ENCODE data around the gene GTF3C2. TPM values are rescaled to one million over a fixed set of nuclear protein-coding genes. Genes with fewer than 3 reads are reported as not detected.

Gene GTF3C2
- total RNA-seq, 1 donor from 2014 or later = 109 TPM

- no peak for DNase-seq (ENCODE audit: low spot score)
Measured at GRCh38 chr2:27296481-27296880, 60.1 kb downstream of the GTF3C2 start.

- no peak for DNase-seq (ENCODE audit: low spot score)
Measured at GRCh38 chr2:27294928-27295327, 61.6 kb downstream of the GTF3C2 start.

- DNase-seq (ENCODE audit: low spot score) = no peak
Measured at GRCh38 chr2:27291865-27292264, 64.7 kb downstream of the GTF3C2 start.

GRCh38 chr2:27290549-27290948 lies 66.0 kb downstream of the GTF3C2 start:
- DNase-seq (ENCODE audit: low spot score) = no peak

GRCh38 chr2:27288610-27289009 lies 68.0 kb downstream of the GTF3C2 start:
- no peak for DNase-seq (ENCODE audit: low spot score)

- no peak for DNase-seq (ENCODE audit: low spot score)
Measured at GRCh38 chr2:27285481-27285880, 71.1 kb downstream of the GTF3C2 start.

- no peak for DNase-seq (ENCODE audit: low spot score)
Measured at GRCh38 chr2:27284996-27285395, 71.6 kb downstream of the GTF3C2 start.

GRCh38 chr2:27282892-27283291 lies 73.7 kb downstream of the GTF3C2 start:
- DNase-seq (ENCODE audit: low spot score) = no peak

- DNase-seq (ENCODE audit: low spot score) = no peak
Measured at GRCh38 chr2:27281855-27282559, 74.6 kb downstream of the GTF3C2 start, which contains the start of gene TRIM54. Gene TRIM54, plus strand, starts transcription at chr2:27282429. Its CDS starts 303 bp downstream, at chr2:27282732.

- no peak for DNase-seq (ENCODE audit: low spot score)
Measured at GRCh38 chr2:27281442-27281841, 75.1 kb downstream of the GTF3C2 start.

GRCh38 chr2:27280826-27281225 lies 75.7 kb downstream of the GTF3C2 start:
- DNase-seq (ENCODE audit: low spot score) = no peak

- no peak for DNase-seq (ENCODE audit: low spot score)
Measured at GRCh38 chr2:27278010-27278409, 78.6 kb downstream of the GTF3C2 start.

Other genes starting within 250 kb of the GTF3C2 start
- 1.9 TPM for gene CGREF1, start 237.6 kb downstream of the GTF3C2 start, total RNA-seq
- 0.78 TPM for gene ABHD1, start 232.9 kb downstream of the GTF3C2 start, total RNA-seq
- gene PREB, start 222.1 kb downstream of the GTF3C2 start, total RNA-seq = 45.6 TPM
- gene PRR30, start 217.4 kb downstream of the GTF3C2 start, total RNA-seq = not detected
- 0.42 TPM for gene TCF23, start 207.8 kb downstream of the GTF3C2 start, total RNA-seq
- 131 TPM for gene ATRAID, start 144.7 kb downstream of the GTF3C2 start, total RNA-seq
- gene SLC5A6, start 144.5 kb downstream of the GTF3C2 start, total RNA-seq = 42.1 TPM
- gene CAD, start 139.4 kb downstream of the GTF3C2 start, total RNA-seq = 63.6 TPM
- gene SLC30A3, start 93.7 kb downstream of the GTF3C2 start, total RNA-seq = not detected
- not detected for gene DNAJC5G, start 81.3 kb downstream of the GTF3C2 start, total RNA-seq
- gene TRIM54, start 74.3 kb downstream of the GTF3C2 start, total RNA-seq = 0.18 TPM
- 0.68 TPM for gene UCN, start 48.3 kb downstream of the GTF3C2 start, total RNA-seq
- gene MPV17, start 33.7 kb downstream of the GTF3C2 start, total RNA-seq = 77.1 TPM
- 37.8 TPM for gene EIF2B4, start 13.6 kb upstream of the GTF3C2 start, total RNA-seq
- 102 TPM for gene SNX17, start 13.9 kb upstream of the GTF3C2 start, total RNA-seq
- 39.3 TPM for gene ZNF513, start 24.0 kb upstream of the GTF3C2 start, total RNA-seq
- 61.7 TPM for gene PPM1G, start 52.8 kb upstream of the GTF3C2 start, total RNA-seq
- 71.7 TPM for gene NRBP1, start 71.9 kb upstream of the GTF3C2 start, total RNA-seq
- gene KRTCAP3, start 85.6 kb upstream of the GTF3C2 start, total RNA-seq = 52.9 TPM
- 40.4 TPM for gene IFT172, start 133.0 kb upstream of the GTF3C2 start, total RNA-seq
- 3.7 TPM for gene FNDC4, start 138.4 kb upstream of the GTF3C2 start, total RNA-seq
- 1.9 TPM for gene GCKR, start 140.1 kb upstream of the GTF3C2 start, total RNA-seq
- 48.7 TPM for gene ZNF512, start 226.3 kb upstream of the GTF3C2 start, total RNA-seq

All from ureter (tissue), 1 donor.